ENCODE measurements around the gene CDK2AP2.

- TF ChIP-seq CTCF (IDR thresholded peaks at IDR 0.05; ENCODE audit: low read depth, low read length) (no peak), EZH2phosphoT487 (IDR thresholded peaks at IDR 0.05; ENCODE audit: low read depth) (no peak)
These were observed 25.6 kb downstream of the CDK2AP2 start for GRCh38 chr11:67482275-67482826.
